Calu3 (cell line): ENCODE results near the gene HINFP. TPM values are rescaled to one million over a fixed set of nuclear protein-coding genes. Genes with fewer than 3 reads are reported as not detected.

Source experiments
- BruUV-seq: library from RNA; stranded (reverse); fragments of 400-500 nt; replicated peaks from 2 replicates; lab custom pipeline; 2021; lab: Mats Ljungman, UMichigan
- CTCF ChIA-PET: fragments of 300-600 bp; sonication (Branson Sonifier 250); formaldehyde crosslinking; loops from one replicate; lab custom pipeline; 2022; ENCODE audit warnings: antibody characterized with exemption; lab: Charles Lee
- DNase-seq: peaks from one replicate; pipeline ENCODE4 v3.0.0; 2022
- H3K27ac Mint-ChIP-seq: one replicate; pipeline ENCODE4 v1.8.0; 2022; ENCODE audit warnings: mixed read lengths; ENCODE audit not compliant: unreplicated experiment
- H3K27me3 Mint-ChIP-seq: one replicate; pipeline ENCODE4 v1.8.0; 2022; ENCODE audit warnings: mixed read lengths; ENCODE audit not compliant: unreplicated experiment
- H3K36me3 Mint-ChIP-seq: one replicate; pipeline ENCODE4 v1.8.0; 2022; ENCODE audit warnings: mild to moderate bottlenecking, moderate library complexity, mixed read lengths; ENCODE audit not compliant: insufficient read depth, unreplicated experiment
- H3K4me1 Mint-ChIP-seq: one replicate; pipeline ENCODE4 v1.8.0; 2022; ENCODE audit warnings: mild to moderate bottlenecking, low read depth, mixed read lengths; ENCODE audit not compliant: unreplicated experiment
- H3K4me3 Mint-ChIP-seq: one replicate; pipeline ENCODE4 v1.8.0; 2022; ENCODE audit warnings: mild to moderate bottlenecking, low read depth, moderate library complexity, mixed read lengths; ENCODE audit not compliant: unreplicated experiment
- H3K9me3 Mint-ChIP-seq: one replicate; pipeline ENCODE4 v1.8.0; 2022; ENCODE audit warnings: low read depth, mixed read lengths; ENCODE audit not compliant: unreplicated experiment
- intact Hi-C: fragments of 100-400 bp; cut with micrococcal nuclease; formaldehyde crosslinking; loops from one replicate; pipeline ENCODE4 v1.10.0; 2022; ENCODE audit not compliant: unreplicated experiment
- total RNA-seq: library from RNA; stranded (reverse); gene quantifications from 2 replicates; pipeline ENCODE4 v1.2.3, GENCODE V29; 2022
- TF ChIP-seq, protein P1 (sequence below): fragments of 200-600 bp; IDR thresholded peaks from one replicate; pipeline ENCODE4 v1.8.0; 2022; ENCODE audit warnings: antibody characterized with exemption; ENCODE audit not compliant: unreplicated experiment

HINFP gene
- total RNA-seq, 1 experiment from 2014 or later: 21.8 TPM

DNA sequence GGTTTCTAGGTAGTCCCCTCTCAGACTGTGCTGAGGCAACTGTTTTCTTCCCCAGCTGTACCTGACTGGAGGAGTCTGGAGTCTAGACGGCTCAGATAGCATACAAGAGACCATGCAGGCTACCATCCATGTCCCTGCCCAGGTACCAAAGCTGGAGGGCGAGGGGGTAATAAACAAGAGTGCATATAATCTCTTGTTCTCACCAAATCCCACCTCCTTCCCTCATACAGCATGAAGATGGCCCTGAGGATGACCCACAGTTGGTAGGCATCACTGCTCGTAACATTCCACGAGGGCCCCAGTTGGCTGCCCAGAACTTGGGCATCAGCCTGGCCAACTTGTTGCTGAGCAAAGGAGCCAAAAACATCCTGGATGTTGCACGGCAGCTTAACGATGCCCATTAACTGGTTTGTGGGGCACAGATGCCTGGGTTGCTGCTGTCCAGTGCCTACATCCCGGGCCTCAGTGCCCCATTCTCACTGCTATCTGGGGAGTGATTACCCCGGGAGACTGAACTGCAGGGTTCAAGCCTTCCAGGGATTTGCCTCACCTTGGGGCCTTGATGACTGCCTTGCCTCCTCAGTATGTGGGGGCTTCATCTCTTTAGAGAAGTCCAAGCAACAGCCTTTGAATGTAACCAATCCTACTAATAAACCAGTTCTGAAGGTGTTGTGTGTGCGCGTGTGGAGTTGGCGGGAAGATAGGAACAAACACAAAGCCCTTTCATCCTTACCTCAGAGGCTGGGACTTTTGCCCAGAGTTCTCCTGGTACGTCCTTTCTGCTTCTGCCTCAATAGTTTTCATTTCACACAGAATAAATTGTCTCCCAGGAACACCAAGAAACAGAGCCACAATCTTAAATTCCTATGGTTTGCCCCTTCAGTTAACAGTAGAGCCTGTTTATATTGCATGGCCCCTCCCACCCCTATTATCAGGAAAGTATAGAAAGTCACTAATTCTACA lies 28.2 kb upstream of the HINFP start:
- DNase-seq: no peak
- H3K4me1 Mint-ChIP-seq: no peaks in the 10 kb centered on the region
- no TSS peak for BruUV-seq
- H3K27ac Mint-ChIP-seq: peak overlapping the region; percentile 93
- H3K9me3 Mint-ChIP-seq: no peaks in the 10 kb centered on the region
- H3K4me3 Mint-ChIP-seq: peak overlapping the region; percentile 91
- H3K27me3 Mint-ChIP-seq: no peaks in the 10 kb centered on the region
- CTCF ChIA-PET: no interaction called here
- TF ChIP-seq, protein P1, sequence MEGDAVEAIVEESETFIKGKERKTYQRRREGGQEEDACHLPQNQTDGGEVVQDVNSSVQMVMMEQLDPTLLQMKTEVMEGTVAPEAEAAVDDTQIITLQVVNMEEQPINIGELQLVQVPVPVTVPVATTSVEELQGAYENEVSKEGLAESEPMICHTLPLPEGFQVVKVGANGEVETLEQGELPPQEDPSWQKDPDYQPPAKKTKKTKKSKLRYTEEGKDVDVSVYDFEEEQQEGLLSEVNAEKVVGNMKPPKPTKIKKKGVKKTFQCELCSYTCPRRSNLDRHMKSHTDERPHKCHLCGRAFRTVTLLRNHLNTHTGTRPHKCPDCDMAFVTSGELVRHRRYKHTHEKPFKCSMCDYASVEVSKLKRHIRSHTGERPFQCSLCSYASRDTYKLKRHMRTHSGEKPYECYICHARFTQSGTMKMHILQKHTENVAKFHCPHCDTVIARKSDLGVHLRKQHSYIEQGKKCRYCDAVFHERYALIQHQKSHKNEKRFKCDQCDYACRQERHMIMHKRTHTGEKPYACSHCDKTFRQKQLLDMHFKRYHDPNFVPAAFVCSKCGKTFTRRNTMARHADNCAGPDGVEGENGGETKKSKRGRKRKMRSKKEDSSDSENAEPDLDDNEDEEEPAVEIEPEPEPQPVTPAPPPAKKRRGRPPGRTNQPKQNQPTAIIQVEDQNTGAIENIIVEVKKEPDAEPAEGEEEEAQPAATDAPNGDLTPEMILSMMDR: no peak
- intact Hi-C loops: no loop called here
- H3K36me3 Mint-ChIP-seq: peaks cover 48% of the 10 kb centered on the region

DNA sequence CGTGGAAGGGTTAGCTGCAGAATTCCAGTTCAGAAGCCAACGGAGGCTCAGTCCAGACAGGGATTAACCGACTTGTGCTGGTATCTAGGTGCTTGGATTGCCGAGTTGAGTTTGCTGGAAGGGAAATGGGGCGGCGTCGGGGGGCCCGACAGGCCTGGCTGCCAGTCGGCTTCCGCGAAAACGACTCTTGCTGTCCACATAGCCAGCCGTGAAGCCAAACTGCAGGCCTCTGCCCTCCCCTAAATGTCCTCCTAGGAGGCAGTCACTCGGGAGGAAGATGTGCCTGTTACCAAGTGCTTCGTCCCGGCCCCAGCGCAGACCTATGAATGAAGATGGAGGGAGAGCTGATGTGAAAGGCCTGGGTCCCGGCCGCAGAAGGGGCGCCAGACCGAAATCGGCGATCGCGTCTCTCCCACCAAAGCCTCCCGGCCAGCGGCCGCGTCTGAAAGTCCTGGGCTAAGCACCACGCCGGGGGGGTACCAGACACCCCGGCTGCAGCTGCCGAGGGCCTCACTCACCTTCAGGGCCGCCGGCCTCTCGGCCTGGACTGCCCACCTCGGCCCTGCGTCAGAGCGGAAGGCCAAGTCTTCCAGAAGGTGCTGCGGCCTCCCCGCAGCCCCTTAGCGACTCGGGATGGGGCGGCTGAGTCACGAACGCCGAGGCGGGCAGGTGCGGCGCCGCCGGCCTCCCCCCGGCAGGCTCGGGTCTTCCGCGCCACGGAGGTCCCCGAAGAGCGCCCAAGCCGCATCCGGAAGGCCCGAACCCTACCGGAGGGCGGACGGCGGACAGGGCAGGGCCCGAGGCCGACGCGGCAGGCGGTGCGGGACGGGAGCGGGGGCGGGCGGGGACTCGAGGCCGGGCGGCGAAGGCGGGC lies 27.2 kb upstream of the HINFP start:
- peak overlapping the region; percentile 93 for H3K27ac Mint-ChIP-seq

DNA sequence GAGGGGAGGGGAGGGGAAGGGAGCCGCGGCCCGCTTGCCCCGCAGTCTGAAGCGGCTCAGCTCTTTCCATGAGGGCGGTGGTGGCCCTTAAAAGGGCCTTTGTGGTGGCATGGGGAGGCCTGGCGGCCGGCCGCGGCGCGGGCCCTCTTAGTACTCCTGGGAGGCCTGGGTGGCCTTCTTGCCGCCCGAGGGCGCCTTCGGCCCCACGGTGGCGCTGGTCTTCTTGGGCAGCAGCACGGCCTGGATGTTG lies 26.6 kb upstream of the HINFP start:
- H3K27me3 Mint-ChIP-seq: no peaks in the 10 kb centered on the region
- H3K4me1 Mint-ChIP-seq: no peaks in the 10 kb centered on the region
- peak; percentile 81 for DNase-seq
- peak overlapping the region; percentile 91 for H3K4me3 Mint-ChIP-seq
- TF ChIP-seq, protein P1: peak; percentile 49
- BruUV-seq: no TSS peak
- CTCF ChIA-PET: interaction anchor here (1.0 to 1.5 kb wide), 3 partner anchors 10 to 102 kb away, joined by 3 to 5 read pairs (median 3); partner anchors contain the start of genes HMBS and VPS11
- H3K36me3 Mint-ChIP-seq: peaks cover 49% of the 10 kb centered on the region
- intact Hi-C loops: no loop called here
- peak overlapping the region; percentile 90 for H3K27ac Mint-ChIP-seq
- H3K9me3 Mint-ChIP-seq: no peaks in the 10 kb centered on the region

More for the DNA sequence above, 27.2 kb upstream of the HINFP start:
- TF ChIP-seq, protein P1: no peak
- CTCF ChIA-PET: interaction anchor here (1.0 kb wide), 2 partner anchors 9 to 102 kb away, joined by 3 to 5 read pairs; partner anchors contain the start of gene HMBS
- no peaks in the 10 kb centered on the region for H3K27me3 Mint-ChIP-seq
- no TSS peak for BruUV-seq
- peaks cover 49% of the 10 kb centered on the region for H3K36me3 Mint-ChIP-seq
- peak; percentile 20 for DNase-seq
- no peaks in the 10 kb centered on the region for H3K4me1 Mint-ChIP-seq
- H3K9me3 Mint-ChIP-seq: no peaks in the 10 kb centered on the region
- H3K4me3 Mint-ChIP-seq: peak overlapping the region; percentile 91
- intact Hi-C loops: no loop called here
